GM18909 (cell line): Measurements from ENCODE around the gene IBA57.
"Not testable (repeated sequence)": the region's sequence is repeated elsewhere in the genome, so short reads cannot be mapped to it uniquely, and the experiment has no call there.

Source experiments
- ATAC-seq: cut with Tn5 transposase; IDR thresholded peaks from one replicate; pipeline ENCODE4 v1.9.1; 2021; ENCODE audit warnings: mild to moderate bottlenecking; ENCODE audit not compliant: unreplicated experiment, poor library complexity

The IBA57 gene

DNA sequence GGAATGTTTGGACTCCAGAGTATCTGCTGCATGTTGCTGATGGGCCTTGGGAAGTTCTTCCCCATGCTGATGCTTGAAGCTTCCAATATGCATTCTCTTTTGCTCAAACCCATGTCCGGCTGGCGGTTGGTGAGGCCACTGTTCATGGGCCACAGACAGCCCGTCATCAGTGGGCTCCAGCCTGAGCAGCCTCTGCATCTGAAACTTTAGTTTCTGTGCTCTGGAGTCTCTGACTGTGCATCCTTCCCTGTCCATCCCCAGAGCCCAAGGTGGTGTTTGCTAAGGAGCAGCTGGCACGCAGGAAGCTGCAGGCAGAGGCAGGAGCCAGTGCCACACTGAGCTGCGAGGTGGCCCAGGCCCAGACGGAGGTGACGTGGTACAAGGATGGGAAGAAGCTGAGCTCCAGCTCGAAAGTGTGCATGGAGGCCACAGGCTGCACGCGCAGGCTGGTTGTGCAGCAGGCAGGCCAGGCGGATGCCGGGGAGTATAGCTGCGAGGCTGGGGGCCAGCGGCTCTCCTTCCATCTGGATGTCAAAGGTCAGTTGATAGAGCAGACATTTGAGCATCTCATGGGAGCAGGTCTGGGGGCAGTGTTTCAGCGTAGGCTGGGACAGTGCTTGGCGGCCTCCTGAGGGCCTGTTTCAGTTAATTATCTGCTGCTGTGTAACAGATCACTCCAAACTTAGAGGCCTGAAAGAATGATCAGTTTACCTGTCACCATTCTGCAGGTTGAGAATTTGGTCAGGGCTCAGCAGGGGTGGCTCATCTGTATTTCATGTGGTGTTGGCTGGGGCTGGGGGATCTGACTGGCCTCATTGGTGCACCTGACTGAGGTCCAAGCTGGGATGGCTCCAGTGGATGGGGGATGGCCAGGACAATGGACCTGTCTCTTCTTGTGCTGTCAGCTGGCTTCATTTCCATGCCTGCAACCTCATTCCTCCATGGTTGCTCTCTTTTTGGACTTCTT, 58.9 kb downstream of the IBA57 start:
- no peak for ATAC-seq

- ATAC-seq: no peak
Observed at GRCh38 chr1:228225165-228225710, 59.6 kb downstream of the IBA57 start.

DNA sequence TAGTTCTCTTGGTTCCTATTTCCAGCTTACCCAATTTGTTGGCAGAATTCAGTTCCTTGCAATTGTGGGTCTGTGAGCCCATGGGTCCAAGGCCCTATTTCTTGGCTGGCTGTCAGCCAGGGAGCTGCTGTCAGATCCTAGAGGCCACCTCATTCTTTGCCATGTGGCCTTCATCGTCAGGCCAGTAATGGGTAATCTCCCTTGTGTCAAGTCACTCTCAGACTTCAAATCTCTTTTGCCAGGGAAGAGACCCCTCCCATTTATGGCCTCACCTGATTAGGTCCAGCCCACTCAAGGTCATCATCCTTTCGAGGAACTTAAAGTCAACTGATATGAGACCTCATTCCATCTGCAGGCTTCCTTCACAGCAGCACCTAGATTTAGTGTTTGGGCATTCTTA, 60.1 kb downstream of the IBA57 start:
- no peak for ATAC-seq

GRCh38 chr1:228226141-228226874, 60.7 kb downstream of the IBA57 start:
- no peak for ATAC-seq

GRCh38 chr1:228226956-228227791, 61.6 kb downstream of the IBA57 start:
- no peak for ATAC-seq

GRCh38 chr1:228228147-228228546, 62.5 kb downstream of the IBA57 start:
- not testable (repeated sequence) for ATAC-seq

GRCh38 chr1:228228601-228229074, 63.0 kb downstream of the IBA57 start:
- no peak for ATAC-seq

DNA sequence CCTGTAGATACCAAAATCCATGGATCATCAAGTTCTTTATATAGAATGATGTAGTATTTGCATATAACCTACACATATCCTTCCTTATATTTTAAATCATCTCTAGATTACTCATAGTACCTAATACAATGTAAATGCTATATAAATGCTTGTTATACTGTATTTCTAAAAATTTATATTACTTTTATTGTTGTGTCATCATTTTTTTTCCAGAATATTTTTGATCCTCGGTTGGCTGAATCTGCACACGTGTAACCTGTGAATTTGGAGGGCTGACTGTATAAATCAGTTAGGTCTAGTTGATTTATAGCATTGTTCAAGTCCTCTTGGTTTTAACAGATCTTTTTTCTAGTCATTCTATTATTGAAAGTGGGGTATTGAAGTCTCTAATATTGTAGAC, 65.6 kb downstream of the IBA57 start:
- ATAC-seq: no peak
